Uterus (tissue), 2 donors: ENCODE results near the gene COMMD8.

Source experiments
- POLR2A ChIP-seq, 2 donors: fragments of 450-650 bp; IDR thresholded peaks; one replicate each; pipeline ENCODE4 v1.6.1; 2016; ENCODE audit warnings: antibody characterized with exemption in 2 of 2, mild to moderate bottlenecking in 1 of 2, moderate library complexity in 1 of 2
- TF ChIP-seq, protein P1 (sequence below), 4 experiments: fragments of 200-600 bp in 2 of 4; fragments of 450-650 bp in 2 of 4; sonication (generic) in 2 of 4; IDR thresholded peaks; one replicate each; pipeline ENCODE4 v1.5.1; 2016 to 2019; ENCODE audit warnings: antibody characterized with exemption in 4 of 4, mild to moderate bottlenecking in 2 of 4, moderate library complexity in 1 of 4

DNA sequence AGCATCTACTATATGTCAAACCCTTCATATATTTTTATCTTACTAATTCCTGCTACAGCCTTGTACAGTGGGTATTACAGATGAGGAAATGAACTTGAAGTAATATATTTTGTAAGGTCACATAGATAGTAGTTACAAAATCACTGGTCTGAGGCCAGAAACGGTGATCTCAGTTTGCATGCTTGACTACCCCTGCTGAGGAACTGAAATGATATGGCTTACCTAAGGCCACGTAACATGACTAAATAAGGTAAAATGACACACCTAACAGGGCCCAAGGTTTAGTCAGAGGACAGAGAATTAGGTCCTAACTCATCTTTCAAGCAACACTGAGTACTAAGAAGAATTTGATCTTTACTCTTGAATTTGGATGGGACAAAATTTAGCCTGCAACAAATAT lies 1.5 kb upstream of the COMMD8 start:
- TF ChIP-seq, protein P1, sequence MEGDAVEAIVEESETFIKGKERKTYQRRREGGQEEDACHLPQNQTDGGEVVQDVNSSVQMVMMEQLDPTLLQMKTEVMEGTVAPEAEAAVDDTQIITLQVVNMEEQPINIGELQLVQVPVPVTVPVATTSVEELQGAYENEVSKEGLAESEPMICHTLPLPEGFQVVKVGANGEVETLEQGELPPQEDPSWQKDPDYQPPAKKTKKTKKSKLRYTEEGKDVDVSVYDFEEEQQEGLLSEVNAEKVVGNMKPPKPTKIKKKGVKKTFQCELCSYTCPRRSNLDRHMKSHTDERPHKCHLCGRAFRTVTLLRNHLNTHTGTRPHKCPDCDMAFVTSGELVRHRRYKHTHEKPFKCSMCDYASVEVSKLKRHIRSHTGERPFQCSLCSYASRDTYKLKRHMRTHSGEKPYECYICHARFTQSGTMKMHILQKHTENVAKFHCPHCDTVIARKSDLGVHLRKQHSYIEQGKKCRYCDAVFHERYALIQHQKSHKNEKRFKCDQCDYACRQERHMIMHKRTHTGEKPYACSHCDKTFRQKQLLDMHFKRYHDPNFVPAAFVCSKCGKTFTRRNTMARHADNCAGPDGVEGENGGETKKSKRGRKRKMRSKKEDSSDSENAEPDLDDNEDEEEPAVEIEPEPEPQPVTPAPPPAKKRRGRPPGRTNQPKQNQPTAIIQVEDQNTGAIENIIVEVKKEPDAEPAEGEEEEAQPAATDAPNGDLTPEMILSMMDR (IDR thresholded peaks at IDR 0.05), result no peak
- no peak for TF ChIP-seq POLR2A (IDR thresholded peaks at IDR 0.05)
